ENCODE data around the gene SNRPA. TPM values are rescaled to one million over a fixed set of nuclear protein-coding genes. Genes with fewer than 3 reads are reported as not detected.
A peak's percentile ranks its signal among the peaks of the same experiment; 100 is the strongest.
"Not testable (repeated sequence)": the region's sequence is repeated elsewhere in the genome, so short reads cannot be mapped to it uniquely, and the experiment has no call there.

SNRPA gene
- total RNA-seq, 4 donors from 2014 or later = 24.3 to 35.2 (median 27.3) TPM

GRCh38 chr19:40783711-40784110 is 32.7 kb downstream of the SNRPA start:
- TF ChIP-seq POLR2A (IDR thresholded peaks at IDR 0.05) = no peak
- TF ChIP-seq, protein P1, sequence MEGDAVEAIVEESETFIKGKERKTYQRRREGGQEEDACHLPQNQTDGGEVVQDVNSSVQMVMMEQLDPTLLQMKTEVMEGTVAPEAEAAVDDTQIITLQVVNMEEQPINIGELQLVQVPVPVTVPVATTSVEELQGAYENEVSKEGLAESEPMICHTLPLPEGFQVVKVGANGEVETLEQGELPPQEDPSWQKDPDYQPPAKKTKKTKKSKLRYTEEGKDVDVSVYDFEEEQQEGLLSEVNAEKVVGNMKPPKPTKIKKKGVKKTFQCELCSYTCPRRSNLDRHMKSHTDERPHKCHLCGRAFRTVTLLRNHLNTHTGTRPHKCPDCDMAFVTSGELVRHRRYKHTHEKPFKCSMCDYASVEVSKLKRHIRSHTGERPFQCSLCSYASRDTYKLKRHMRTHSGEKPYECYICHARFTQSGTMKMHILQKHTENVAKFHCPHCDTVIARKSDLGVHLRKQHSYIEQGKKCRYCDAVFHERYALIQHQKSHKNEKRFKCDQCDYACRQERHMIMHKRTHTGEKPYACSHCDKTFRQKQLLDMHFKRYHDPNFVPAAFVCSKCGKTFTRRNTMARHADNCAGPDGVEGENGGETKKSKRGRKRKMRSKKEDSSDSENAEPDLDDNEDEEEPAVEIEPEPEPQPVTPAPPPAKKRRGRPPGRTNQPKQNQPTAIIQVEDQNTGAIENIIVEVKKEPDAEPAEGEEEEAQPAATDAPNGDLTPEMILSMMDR (IDR thresholded peaks at IDR 0.05 in 4 of 5, conservative IDR thresholded peaks at IDR 0.05 in 1 of 5) = no peak
- Histone ChIP-seq H3K4me3 (no peak overlapping the region), H3K36me3 (peaks cover 0 to 5% of the 10 kb centered on the region in 2 donors), H3K4me1 (peaks cover 4% of the 10 kb centered on the region in 2 donors), H3K27ac (no peak overlapping the region), H3K27me3 (no peaks in the 10 kb centered on the region), H3K9me3 (no peaks in the 10 kb centered on the region)
- intact Hi-C loops (cut with DNase I; ENCODE audit: low total_unique reads) (no loop called here), in situ Hi-C loops (cut with MboI; ENCODE audit: low sequenced_read_pairs in 4 of 4) (no loop called here)
- no peak for DNase-seq
- no peak for ATAC-seq

DNA sequence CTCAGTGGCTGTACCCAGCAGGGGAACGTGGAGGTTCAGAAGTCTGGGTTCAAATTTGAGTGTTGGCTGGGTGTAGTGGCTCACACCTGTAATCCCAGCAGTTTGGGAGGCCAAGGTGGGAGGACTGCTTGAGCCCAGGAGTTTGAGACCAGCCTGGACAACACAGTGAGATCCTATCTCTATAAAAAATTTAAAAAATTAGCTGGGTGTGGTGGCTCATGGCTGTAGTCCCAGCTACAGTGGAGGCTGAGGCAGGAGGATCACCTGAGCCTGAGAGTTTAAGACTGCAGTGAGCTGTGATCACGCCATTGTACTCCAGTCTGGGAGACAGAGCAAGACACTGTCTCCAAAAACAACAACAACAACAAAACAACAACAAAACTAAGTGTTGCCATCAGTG is 33.1 kb downstream of the SNRPA start:
- H3K36me3 ChIP-seq; in situ Hi-C loops (cut with MboI; ENCODE audit: low sequenced_read_pairs in 4 of 4); ATAC-seq; H3K4me1 ChIP-seq; intact Hi-C loops (cut with DNase I; ENCODE audit: low total_unique reads); H3K9me3 ChIP-seq; H3K27me3 ChIP-seq; H3K27ac ChIP-seq; DNase-seq; H3K4me3 ChIP-seq: not testable (repeated sequence)

DNA sequence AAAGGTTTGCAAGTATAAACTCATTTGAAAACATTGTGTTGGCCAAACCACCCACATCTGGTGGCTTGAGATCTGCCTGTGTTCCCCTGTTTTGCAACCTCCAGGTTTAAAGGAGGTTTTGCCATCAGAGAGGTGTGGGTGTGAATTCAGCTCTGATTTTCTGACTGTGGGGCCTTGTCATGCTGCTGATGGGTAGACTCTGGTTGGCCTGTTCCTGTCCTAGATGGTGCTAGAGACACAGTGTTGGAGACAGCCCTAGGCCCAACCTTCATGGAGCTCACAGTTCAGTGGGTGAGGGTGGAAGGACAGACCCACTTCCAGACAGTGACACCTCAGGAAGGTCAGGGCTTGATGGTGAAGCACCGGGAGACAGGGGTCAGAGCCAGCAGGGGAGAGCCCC is 34.5 kb downstream of the SNRPA start:
- in situ Hi-C loops (cut with MboI; ENCODE audit: low sequenced_read_pairs in 4 of 4) = no loop called here
- H3K36me3 ChIP-seq = peaks cover 0 to 5% of the 10 kb centered on the region in 2 donors
- no peak for DNase-seq

DNA sequence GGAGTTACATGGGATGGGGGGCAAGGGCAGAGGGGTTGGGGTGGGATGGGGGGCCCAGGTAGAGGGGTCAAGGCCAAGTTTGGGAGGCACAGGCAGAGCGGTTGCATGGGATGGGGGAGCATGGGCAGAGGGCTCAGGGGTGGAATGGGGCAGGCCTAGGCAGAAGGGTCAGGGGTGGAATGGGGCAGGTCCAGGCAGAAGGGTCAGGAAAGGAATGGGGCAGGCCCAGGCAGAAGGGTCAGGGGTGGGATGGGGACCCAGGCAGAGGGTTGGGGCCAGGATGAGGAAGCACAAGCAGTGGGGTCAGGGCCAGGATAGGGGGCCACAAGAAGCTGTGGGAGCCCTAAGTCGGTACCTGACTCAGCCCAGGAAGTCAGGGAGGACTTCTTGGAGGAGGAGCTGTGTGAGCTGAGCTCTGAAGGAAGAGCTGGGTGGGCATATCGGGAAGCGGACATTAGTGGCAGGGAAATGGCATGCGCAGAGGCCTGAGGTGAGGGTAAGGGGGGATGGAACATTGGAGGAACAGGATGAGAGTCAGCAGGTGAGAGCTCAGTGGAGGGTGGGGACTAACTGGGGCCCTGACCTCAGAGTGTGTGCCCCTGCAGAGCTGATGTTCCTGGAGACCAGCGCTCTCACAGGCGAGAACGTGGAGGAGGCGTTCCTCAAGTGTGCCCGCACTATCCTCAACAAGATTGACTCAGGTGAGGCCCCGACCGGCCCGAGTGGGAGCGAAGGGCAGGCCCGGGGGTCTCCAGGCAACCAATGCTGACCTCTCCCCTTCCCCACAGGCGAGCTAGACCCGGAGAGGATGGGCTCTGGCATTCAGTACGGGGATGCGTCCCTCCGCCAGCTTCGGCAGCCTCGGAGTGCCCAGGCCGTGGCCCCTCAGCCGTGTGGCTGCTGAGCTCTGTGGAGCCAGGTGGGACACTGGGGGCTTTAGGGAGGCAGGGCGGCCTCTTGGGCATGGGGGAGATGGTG is 35.3 kb downstream of the SNRPA start:
- intact Hi-C loops (cut with DNase I; ENCODE audit: low total_unique reads) = no loop called here

More for the DNA sequence above, 34.5 kb downstream of the SNRPA start:
- ATAC-seq = no peak
- H3K27ac ChIP-seq = no peak overlapping the region
- TF ChIP-seq, protein P1 (IDR thresholded peaks at IDR 0.05 in 4 of 5, conservative IDR thresholded peaks at IDR 0.05 in 1 of 5) = no peak
- no peak for TF ChIP-seq POLR2A (IDR thresholded peaks at IDR 0.05)
- no peaks in the 10 kb centered on the region for H3K4me1 ChIP-seq
- no peaks in the 10 kb centered on the region for H3K27me3 ChIP-seq
- no peaks in the 10 kb centered on the region for H3K9me3 ChIP-seq
- intact Hi-C loops (cut with DNase I; ENCODE audit: low total_unique reads) = no loop called here
- H3K4me3 ChIP-seq = no peak overlapping the region

DNA sequence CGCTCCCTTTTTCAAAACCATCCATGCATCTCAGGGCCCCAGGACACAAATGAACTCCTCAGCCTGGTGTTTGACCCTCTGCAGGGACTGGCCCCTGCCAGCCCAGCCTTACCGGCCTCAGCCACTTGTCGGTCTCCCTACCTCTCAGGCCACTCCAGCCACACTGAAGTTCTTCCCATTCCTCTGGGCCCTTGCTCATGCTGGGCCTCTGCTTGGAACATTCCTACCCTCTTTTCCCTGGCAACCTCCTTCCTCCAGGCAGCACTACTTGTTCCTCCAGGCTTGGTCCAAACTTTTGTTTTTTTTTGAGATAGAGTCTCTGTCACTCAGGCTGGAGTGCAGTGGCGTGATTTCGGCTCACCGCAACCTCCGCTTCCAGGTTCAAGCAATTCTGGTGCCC is 40.3 kb downstream of the SNRPA start:
- peaks cover 0 to 9% of the 10 kb centered on the region in 2 donors for H3K36me3 ChIP-seq
- ATAC-seq = no peak
- intact Hi-C loops (cut with DNase I; ENCODE audit: low total_unique reads) = no loop called here

More for the DNA sequence above, 35.3 kb downstream of the SNRPA start:
- no peaks in the 10 kb centered on the region for H3K27me3 ChIP-seq
- ATAC-seq (no peak), DNase-seq (no peak)
- peaks cover 0 to 5% of the 10 kb centered on the region in 2 donors for H3K36me3 ChIP-seq
- H3K4me3 ChIP-seq = no peak overlapping the region
- H3K27ac ChIP-seq = no peak overlapping the region
- TF ChIP-seq, protein P1 (IDR thresholded peaks at IDR 0.05 in 4 of 5, conservative IDR thresholded peaks at IDR 0.05 in 1 of 5) = no peak
- no peak for TF ChIP-seq POLR2A (IDR thresholded peaks at IDR 0.05)
- in situ Hi-C loops (cut with MboI; ENCODE audit: low sequenced_read_pairs in 4 of 4) = no loop called here
- H3K4me1 ChIP-seq = no peaks in the 10 kb centered on the region
- no peaks in the 10 kb centered on the region for H3K9me3 ChIP-seq

More for the DNA sequence above, 40.3 kb downstream of the SNRPA start:
- TF ChIP-seq, protein P1 (IDR thresholded peaks at IDR 0.05 in 4 of 5, conservative IDR thresholded peaks at IDR 0.05 in 1 of 5) = no peak
- no peak for TF ChIP-seq POLR2A (IDR thresholded peaks at IDR 0.05)
- peak overlapping the region in 1 of 4 donors; percentile 33 for H3K27ac ChIP-seq
- no peaks in the 10 kb centered on the region for H3K4me1 ChIP-seq
- H3K9me3 ChIP-seq = no peaks in the 10 kb centered on the region
- no peaks in the 10 kb centered on the region for H3K27me3 ChIP-seq
- in situ Hi-C loops (cut with MboI; ENCODE audit: low sequenced_read_pairs in 4 of 4) = no loop called here
- DNase-seq = no peak
- no peak overlapping the region for H3K4me3 ChIP-seq

Measured in gastrocnemius medialis (tissue), 4 donors.